GM23248 (cell line): Measurements from ENCODE around the gene MRTFA.

ENCODE experiments used
- EZH2 ChIP-seq: fragments of 200-600 bp; sonication (generic); IDR thresholded peaks from 2 replicates; pipeline ENCODE4 v1.6.1; 2018; ENCODE audit warnings: antibody characterized with exemption, mild to moderate bottlenecking; ENCODE audit not compliant: insufficient read depth, poor library complexity, severe bottlenecking
- EZH2phosphoT487 ChIP-seq: fragments of 200-600 bp; sonication (generic); IDR thresholded peaks from 2 replicates; pipeline ENCODE4 v1.6.1; 2018; ENCODE audit warnings: antibody characterized with exemption, moderate library complexity, mild to moderate bottlenecking, low read depth; ENCODE audit not compliant: insufficient read depth

DNA sequence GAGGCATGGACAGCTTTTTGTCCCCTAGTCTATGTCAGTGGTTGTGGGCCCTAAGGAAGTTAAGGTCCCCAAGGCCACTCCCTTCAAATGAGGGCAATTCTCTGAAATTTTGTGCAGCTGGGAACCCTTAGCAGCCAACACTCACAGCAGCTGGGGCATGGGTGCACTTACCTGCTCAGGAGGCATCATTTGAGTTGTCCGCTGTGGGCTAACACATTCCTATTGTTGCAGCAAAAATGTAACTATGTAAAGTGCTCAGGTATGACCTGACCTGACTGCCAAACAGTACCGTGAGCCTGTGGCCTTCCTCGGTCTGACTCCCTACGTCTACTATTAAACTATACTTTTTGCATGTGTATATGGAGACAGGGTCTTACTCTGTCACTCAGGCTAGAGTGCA, 5.8 kb upstream of the MRTFA start:
- no peak for TF ChIP-seq EZH2
- TF ChIP-seq EZH2phosphoT487, result no peak
